ENCODE data around the gene TLE6. TPM values are rescaled to one million over a fixed set of nuclear protein-coding genes. Genes with fewer than 3 reads are reported as not detected.

The TLE6 gene
- total and polyA plus RNA-seq, 2 experiments from 2014 or later, result 35.4 to 42.8 TPM

DNA sequence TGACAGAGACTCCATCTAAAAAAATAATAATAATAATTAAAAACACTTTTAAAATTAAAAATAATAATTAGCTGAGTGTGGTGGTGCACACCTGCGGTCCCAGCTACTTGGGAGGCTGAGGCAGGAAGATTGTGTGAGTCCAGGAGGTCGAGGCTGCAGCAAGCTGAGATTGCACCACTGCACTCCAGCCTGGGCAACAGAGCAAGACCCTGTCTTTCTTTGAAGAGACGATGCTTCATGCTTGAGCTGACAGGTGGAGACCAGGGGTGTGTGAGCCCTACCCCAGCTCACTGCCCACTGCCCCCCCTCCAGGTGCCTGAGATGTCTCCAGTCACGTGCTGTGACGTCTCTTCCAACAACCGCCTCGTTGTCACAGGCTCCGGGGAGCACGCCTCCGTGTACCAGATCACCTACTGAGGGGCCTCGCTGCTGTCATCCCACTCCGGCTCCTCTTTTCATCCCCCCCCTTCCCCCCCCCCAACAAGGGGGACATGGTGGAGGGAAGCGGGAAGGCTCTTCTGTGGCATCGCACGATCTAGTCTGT lies 17.3 kb downstream of the TLE6 start:
- DNase-seq (ENCODE audit: low read depth in 1 of 2, low spot score in 1 of 2), result no peak
- H3K4me1 ChIP-seq (ENCODE audit: low read depth), result no peaks in the 10 kb centered on the region
- H3K27ac ChIP-seq, result no peak overlapping the region
- H3K9me3 ChIP-seq (ENCODE audit: low read depth), result no peaks in the 10 kb centered on the region
- H3K27me3 ChIP-seq, result no peaks in the 10 kb centered on the region
- TF ChIP-seq, protein P1, sequence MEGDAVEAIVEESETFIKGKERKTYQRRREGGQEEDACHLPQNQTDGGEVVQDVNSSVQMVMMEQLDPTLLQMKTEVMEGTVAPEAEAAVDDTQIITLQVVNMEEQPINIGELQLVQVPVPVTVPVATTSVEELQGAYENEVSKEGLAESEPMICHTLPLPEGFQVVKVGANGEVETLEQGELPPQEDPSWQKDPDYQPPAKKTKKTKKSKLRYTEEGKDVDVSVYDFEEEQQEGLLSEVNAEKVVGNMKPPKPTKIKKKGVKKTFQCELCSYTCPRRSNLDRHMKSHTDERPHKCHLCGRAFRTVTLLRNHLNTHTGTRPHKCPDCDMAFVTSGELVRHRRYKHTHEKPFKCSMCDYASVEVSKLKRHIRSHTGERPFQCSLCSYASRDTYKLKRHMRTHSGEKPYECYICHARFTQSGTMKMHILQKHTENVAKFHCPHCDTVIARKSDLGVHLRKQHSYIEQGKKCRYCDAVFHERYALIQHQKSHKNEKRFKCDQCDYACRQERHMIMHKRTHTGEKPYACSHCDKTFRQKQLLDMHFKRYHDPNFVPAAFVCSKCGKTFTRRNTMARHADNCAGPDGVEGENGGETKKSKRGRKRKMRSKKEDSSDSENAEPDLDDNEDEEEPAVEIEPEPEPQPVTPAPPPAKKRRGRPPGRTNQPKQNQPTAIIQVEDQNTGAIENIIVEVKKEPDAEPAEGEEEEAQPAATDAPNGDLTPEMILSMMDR (IDR thresholded peaks at IDR 0.05; ENCODE audit: low read depth, low read length), result no peak
- H3K4me3 ChIP-seq, result no peak overlapping the region
- no peaks in the 10 kb centered on the region for H3K36me3 ChIP-seq

DNA sequence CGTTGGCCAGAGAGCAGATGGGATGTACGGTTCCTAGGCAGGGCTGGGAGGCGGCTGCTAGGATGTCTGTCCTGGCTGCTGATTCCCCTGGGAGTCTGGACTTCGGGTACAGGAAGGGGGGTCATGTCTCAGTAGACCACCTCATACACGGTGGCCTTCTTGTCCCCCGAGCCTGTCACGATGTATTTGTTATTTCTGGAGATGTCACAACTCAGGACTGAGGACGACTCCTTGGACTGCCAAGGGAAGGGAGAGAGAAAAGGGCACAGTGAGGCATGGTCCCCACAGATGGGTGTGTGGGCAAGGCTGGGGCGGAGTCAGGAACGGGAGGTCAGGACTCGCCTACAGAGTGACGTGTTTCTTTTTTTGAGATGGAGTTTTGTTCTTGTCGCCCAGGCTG lies 20.4 kb downstream of the TLE6 start:
- Histone ChIP-seq H3K27ac (no peak overlapping the region), H3K4me3 (no peak overlapping the region), H3K9me3 (ENCODE audit: low read depth) (no peaks in the 10 kb centered on the region), H3K36me3 (peaks cover 7% of the 10 kb centered on the region), H3K4me1 (ENCODE audit: low read depth) (no peaks in the 10 kb centered on the region), H3K27me3 (no peaks in the 10 kb centered on the region)
- DNase-seq (ENCODE audit: low read depth in 1 of 2, low spot score in 1 of 2), result no peak
- TF ChIP-seq, protein P1 (IDR thresholded peaks at IDR 0.05; ENCODE audit: low read depth, low read length), result no peak

DNA sequence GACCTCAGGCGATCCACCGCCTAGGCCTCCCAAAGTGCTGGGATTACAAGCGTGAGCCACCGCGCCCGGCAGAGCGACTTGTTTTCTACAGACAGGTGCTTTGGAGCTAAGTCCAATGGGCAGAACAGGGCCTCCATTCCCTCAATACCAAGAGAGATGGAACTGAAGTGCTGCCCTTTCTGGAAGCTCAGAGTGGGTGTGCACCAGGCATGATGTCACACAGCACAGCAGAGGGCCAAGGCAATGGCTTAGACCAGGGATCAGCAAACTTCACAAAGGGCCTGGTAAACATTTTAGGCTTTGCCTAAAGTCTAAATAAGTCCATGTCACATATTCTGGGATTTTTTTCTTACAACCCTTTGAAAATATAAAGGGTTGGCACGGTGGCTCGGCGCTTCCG lies 21.3 kb downstream of the TLE6 start:
- TF ChIP-seq, protein P1 (IDR thresholded peaks at IDR 0.05; ENCODE audit: low read depth, low read length), result no peak
- no peaks in the 10 kb centered on the region for H3K4me1 ChIP-seq (ENCODE audit: low read depth)
- no peak overlapping the region for H3K27ac ChIP-seq
- no peaks in the 10 kb centered on the region for H3K27me3 ChIP-seq
- H3K36me3 ChIP-seq, result peaks cover 7% of the 10 kb centered on the region
- no peaks in the 10 kb centered on the region for H3K9me3 ChIP-seq (ENCODE audit: low read depth)
- no peak for DNase-seq (ENCODE audit: low read depth in 1 of 2, low spot score in 1 of 2)
- H3K4me3 ChIP-seq, result no peak overlapping the region

DNA sequence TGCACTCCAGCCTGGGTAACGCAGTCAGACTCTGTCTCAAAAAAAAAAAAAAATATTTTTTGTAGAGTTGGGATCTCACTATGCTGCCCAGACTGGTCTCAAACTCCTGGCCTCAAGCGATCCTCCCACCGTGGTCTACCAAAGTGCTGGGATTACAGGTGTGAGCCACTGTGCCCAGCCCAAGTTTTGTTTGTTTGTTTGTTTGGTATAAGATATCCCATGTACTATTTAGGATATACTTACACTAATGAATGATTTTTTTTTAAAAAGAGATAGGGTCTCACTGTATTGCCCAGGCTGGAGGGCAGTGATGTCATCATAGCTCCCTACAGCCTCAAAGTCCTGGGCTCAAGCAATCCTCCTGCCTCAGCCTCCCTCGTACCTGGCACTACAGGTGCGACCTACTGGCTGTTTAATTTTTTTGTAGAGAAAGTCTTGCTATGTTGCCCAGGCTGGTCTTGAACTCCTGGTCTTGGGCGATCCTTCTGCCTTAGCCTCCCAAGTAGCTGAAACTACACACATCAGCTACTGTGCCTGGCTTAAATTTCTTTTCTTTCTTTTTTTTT lies 24.0 kb downstream of the TLE6 start:
- DNase-seq (ENCODE audit: low read depth in 1 of 2, low spot score in 1 of 2), result no peak
- TF ChIP-seq, protein P1 (IDR thresholded peaks at IDR 0.05; ENCODE audit: low read depth, low read length), result no peak
- H3K4me1 ChIP-seq (ENCODE audit: low read depth), result no peaks in the 10 kb centered on the region
- H3K9me3 ChIP-seq (ENCODE audit: low read depth), result no peaks in the 10 kb centered on the region
- H3K4me3 ChIP-seq, result no peak overlapping the region
- H3K36me3 ChIP-seq, result peaks cover 7% of the 10 kb centered on the region
- no peaks in the 10 kb centered on the region for H3K27me3 ChIP-seq
- H3K27ac ChIP-seq, result no peak overlapping the region

DNA sequence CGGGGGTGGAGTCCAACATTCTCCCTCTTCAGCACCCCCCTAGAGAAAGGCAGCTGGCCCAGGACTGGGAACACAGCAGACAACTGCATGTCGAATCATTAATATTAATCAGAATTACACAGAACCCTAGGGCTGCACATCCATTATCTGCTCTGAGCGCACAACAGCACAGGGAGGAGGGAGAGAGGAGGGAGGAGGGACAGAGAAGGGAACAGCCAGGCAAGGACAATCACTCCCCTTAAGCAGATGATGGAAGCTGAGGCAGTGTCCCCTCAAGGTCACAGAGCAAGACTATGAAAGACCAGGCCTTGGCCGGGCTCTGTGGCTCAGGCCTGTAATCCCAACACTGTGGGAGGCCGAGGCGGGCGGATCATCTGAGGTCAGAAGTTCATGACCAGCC lies 25.7 kb downstream of the TLE6 start:
- Histone ChIP-seq H3K4me3 (no peak overlapping the region), H3K27me3 (no peaks in the 10 kb centered on the region), H3K27ac (no peak overlapping the region), H3K9me3 (ENCODE audit: low read depth) (no peaks in the 10 kb centered on the region), H3K4me1 (ENCODE audit: low read depth) (no peaks in the 10 kb centered on the region), H3K36me3 (peaks cover 14% of the 10 kb centered on the region)
- DNase-seq (ENCODE audit: low read depth in 1 of 2, low spot score in 1 of 2), result no peak
- TF ChIP-seq, protein P1 (IDR thresholded peaks at IDR 0.05; ENCODE audit: low read depth, low read length), result no peak
